ACHN (cell line): ENCODE results near the gene ZBTB12.

Experiments used
- DNase-seq: peaks from one replicate; pipeline ENCODE4 v3.0.0-alpha.2; 2015
- in situ Hi-C: cut with HindIII; loops from 2 replicates; pipeline ENCODE4 v1.10.0; 2017; ENCODE audit warnings: low sequenced_read_pairs, low pct_ligation_motif_present, low pct_unique_long_range_greater_than_20kb

ZBTB12 gene

GRCh38 chr6:31899882-31900722 is 1.8 kb downstream of the ZBTB12 start:
- no peak for DNase-seq
- in situ Hi-C loops: no loop called here

GRCh38 chr6:31899215-31899614 is 2.7 kb downstream of the ZBTB12 start:
- in situ Hi-C loops: no loop called here
- DNase-seq: no peak

- in situ Hi-C loops: no loop called here
- DNase-seq: peak; percentile 47
These were observed 3.4 kb downstream of the ZBTB12 start for GRCh38 chr6:31898383-31899011.

- peak; percentile 76 for DNase-seq
These were observed 4.1 kb downstream of the ZBTB12 start, which contains the start of gene EHMT2 for GRCh38 chr6:31897612-31898382. EHMT2 (minus strand) TSS chr6:31897698; CDS start chr6:31897677, 21 bp downstream.

GRCh38 chr6:31896856-31897611 is 4.9 kb downstream of the ZBTB12 start:
- no peak for DNase-seq
- in situ Hi-C loops: no loop called here

More at GRCh38 chr6:31897612-31898382, 4.1 kb downstream of the ZBTB12 start, which contains the start of gene EHMT2:
- in situ Hi-C loops: no loop called here

- in situ Hi-C loops: no loop called here
- DNase-seq: no peak
These were observed 5.4 kb downstream of the ZBTB12 start for GRCh38 chr6:31896493-31896855.

- DNase-seq: peak; percentile 27
- in situ Hi-C loops: no loop called here
These were observed 9.1 kb downstream of the ZBTB12 start for GRCh38 chr6:31892821-31893220.

- in situ Hi-C loops: no loop called here
- no peak for DNase-seq
These were observed 12.4 kb downstream of the ZBTB12 start for GRCh38 chr6:31889331-31889972.

GRCh38 chr6:31888276-31889258 is 13.3 kb downstream of the ZBTB12 start:
- in situ Hi-C loops: no loop called here
- no peak for DNase-seq

GRCh38 chr6:31887173-31888007 is 14.5 kb downstream of the ZBTB12 start:
- in situ Hi-C loops: no loop called here
- DNase-seq: no peak

- in situ Hi-C loops: no loop called here
- DNase-seq: no peak
These were observed 15.3 kb downstream of the ZBTB12 start for GRCh38 chr6:31886541-31886991.

GRCh38 chr6:31884528-31885035 is 17.3 kb downstream of the ZBTB12 start:
- no peak for DNase-seq
- in situ Hi-C loops: no loop called here

GRCh38 chr6:31883676-31884075 is 18.2 kb downstream of the ZBTB12 start:
- no peak for DNase-seq
- in situ Hi-C loops: no loop called here

GRCh38 chr6:31882344-31882743 is 19.5 kb downstream of the ZBTB12 start:
- peak; percentile 54 for DNase-seq
- in situ Hi-C loops: no loop called here

- in situ Hi-C loops: no loop called here
- no peak for DNase-seq
These were observed 20.6 kb downstream of the ZBTB12 start for GRCh38 chr6:31881136-31881859.
